ENCODE measurements around the gene OGT. TPM values are rescaled to one million over a fixed set of nuclear protein-coding genes. Genes with fewer than 3 reads are reported as not detected.

Gene OGT
- 114 and 117 TPM in 2 replicates for total RNA-seq

GRCh38 chrX:71532753-71533425, at the start of gene OGT:
Gene OGT, plus strand, starts transcription at chrX:71533104. Its CDS starts 196 bp downstream, at chrX:71533300.

GRCh38 chrX:71578253-71579135, 45.6 kb downstream of the OGT start, which contains the start of gene GCNA:
Gene GCNA, plus strand, starts transcription at chrX:71578437. Its CDS starts 2,385 bp downstream, at chrX:71580822.

DNA sequence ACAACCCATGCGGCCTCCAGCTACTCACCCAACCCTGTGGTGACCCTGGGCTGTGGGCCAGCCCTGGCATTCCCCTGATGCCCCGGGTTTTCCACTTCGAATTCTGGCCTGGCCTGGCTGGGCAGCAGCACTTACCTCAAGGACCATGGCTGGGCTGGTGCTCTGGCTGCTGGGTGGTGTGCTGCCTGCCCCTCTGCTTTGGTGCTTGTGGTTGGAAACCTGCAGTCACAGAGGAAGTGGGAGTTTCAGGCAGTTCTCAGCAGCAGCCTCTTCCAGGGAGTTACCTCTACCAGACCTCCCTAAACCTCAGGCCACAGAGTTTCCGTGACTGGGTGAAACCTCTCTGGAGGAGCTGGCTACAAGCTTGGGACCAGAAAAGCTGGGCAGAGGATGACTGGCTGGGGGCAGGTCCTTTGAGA, 85.4 kb downstream of the OGT start, which contains the start of gene CXCR3:
Gene CXCR3 (minus strand): TSS at position 209 of the 419 bp plus-strand sequence. CDS start 62 bp downstream, at position 147.

Other genes with a start within 250 kb of the OGT start
- gene NONO, start 249.5 kb upstream of the OGT start, total RNA-seq = 350 and 455 TPM in 2 replicates
- 0.99 and 1.0 TPM in 2 replicates for gene ITGB1BP2, start 231.4 kb upstream of the OGT start, total RNA-seq
- gene TAF1, start 166.7 kb upstream of the OGT start, total RNA-seq = 41.2 and 59.3 TPM in 2 replicates
- gene GCNA, start 45.3 kb downstream of the OGT start, total RNA-seq = 1.3 and 2.6 TPM in 2 replicates
- gene CXCR3, start 85.4 kb downstream of the OGT start, total RNA-seq = not detected in 2 replicates
- not detected in 2 replicates for gene CXorf49, start 185.2 kb downstream of the OGT start, total RNA-seq
- gene CXorf49B, start 230.2 kb downstream of the OGT start, total RNA-seq = not detected in 2 replicates

All from smooth muscle cell of trachea (primary cell).